NB4 (cell line): ENCODE results near the gene C20orf144.

ENCODE experiments used
- MAX ChIP-seq: IDR thresholded peaks from 2 replicates; pipeline ENCODE4 v1.6.1; 2011; ENCODE audit warnings: low read depth, low read length
- MYC ChIP-seq: IDR thresholded peaks from 2 replicates; pipeline ENCODE4 v1.6.1; 2011; ENCODE audit warnings: low read depth, low read length
- POLR2A ChIP-seq: IDR thresholded peaks from 2 replicates; pipeline ENCODE4 v1.6.1; 2011; ENCODE audit warnings: mild to moderate bottlenecking; ENCODE audit not compliant: insufficient read length; ENCODE audit errors: extremely low read depth
- TF ChIP-seq, protein P1 (sequence below): IDR thresholded peaks from one replicate; pipeline ENCODE4 v1.5.1; 2012; ENCODE audit warnings: low read depth, low read length

DNA sequence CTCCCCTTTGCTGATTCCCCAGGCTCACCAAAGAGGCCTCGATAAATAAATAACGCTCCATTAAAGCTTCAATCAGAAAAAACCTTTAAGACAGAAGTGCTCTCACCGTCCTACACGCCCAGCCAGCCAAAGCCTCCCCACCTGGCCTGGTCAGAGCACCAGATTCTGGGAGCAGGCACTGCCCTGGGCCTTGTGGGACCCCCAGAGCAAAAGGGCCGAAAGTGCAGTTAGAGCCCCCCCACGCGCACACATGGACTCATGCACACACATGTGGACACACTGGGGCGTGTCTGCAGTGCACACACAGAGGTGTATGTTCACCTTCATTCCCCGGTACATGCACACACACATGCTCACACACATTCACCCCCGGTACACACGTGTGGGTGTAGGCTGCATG lies 14.0 kb downstream of the C20orf144 start:
- TF ChIP-seq, protein P1, sequence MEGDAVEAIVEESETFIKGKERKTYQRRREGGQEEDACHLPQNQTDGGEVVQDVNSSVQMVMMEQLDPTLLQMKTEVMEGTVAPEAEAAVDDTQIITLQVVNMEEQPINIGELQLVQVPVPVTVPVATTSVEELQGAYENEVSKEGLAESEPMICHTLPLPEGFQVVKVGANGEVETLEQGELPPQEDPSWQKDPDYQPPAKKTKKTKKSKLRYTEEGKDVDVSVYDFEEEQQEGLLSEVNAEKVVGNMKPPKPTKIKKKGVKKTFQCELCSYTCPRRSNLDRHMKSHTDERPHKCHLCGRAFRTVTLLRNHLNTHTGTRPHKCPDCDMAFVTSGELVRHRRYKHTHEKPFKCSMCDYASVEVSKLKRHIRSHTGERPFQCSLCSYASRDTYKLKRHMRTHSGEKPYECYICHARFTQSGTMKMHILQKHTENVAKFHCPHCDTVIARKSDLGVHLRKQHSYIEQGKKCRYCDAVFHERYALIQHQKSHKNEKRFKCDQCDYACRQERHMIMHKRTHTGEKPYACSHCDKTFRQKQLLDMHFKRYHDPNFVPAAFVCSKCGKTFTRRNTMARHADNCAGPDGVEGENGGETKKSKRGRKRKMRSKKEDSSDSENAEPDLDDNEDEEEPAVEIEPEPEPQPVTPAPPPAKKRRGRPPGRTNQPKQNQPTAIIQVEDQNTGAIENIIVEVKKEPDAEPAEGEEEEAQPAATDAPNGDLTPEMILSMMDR = no peak
- TF ChIP-seq POLR2A (no peak), MAX (no peak), MYC (no peak)
